ENCODE results near the gene KCTD10. TPM values are rescaled to one million over a fixed set of nuclear protein-coding genes. Genes with fewer than 3 reads are reported as not detected.

KCTD10 gene
- total RNA-seq, 1 donor from 2014 or later: 67.7 TPM

GRCh38 chr12:109494348-109494881, 17.3 kb upstream of the KCTD10 start:
- DNase-seq (ENCODE audit: low spot score): no peak

- no peak for DNase-seq (ENCODE audit: low spot score)
Measured at GRCh38 chr12:109493938-109494337, 16.8 kb upstream of the KCTD10 start.

GRCh38 chr12:109493090-109493489, 16.0 kb upstream of the KCTD10 start:
- DNase-seq (ENCODE audit: low spot score): no peak

GRCh38 chr12:109492371-109492770, 15.3 kb upstream of the KCTD10 start:
- no peak for DNase-seq (ENCODE audit: low spot score)

GRCh38 chr12:109491671-109492070, 14.6 kb upstream of the KCTD10 start:
- no peak for DNase-seq (ENCODE audit: low spot score)

- no peak for DNase-seq (ENCODE audit: low spot score)
Measured at GRCh38 chr12:109489955-109490565, 13.0 kb upstream of the KCTD10 start.

GRCh38 chr12:109489016-109489954, 12.2 kb upstream of the KCTD10 start:
- no peak for DNase-seq (ENCODE audit: low spot score)

GRCh38 chr12:109488051-109488665, 11.1 kb upstream of the KCTD10 start:
- DNase-seq (ENCODE audit: low spot score): no peak

GRCh38 chr12:109487181-109488050, 10.3 kb upstream of the KCTD10 start:
- no peak for DNase-seq (ENCODE audit: low spot score)

GRCh38 chr12:109485201-109485600, 8.1 kb upstream of the KCTD10 start:
- DNase-seq (ENCODE audit: low spot score): no peak

- DNase-seq (ENCODE audit: low spot score): no peak
Measured at GRCh38 chr12:109483346-109483745, 6.2 kb upstream of the KCTD10 start.

- DNase-seq (ENCODE audit: low spot score): no peak
Measured at GRCh38 chr12:109482894-109483293, 5.8 kb upstream of the KCTD10 start.

- DNase-seq (ENCODE audit: low spot score): no peak
Measured at GRCh38 chr12:109482491-109482890, 5.4 kb upstream of the KCTD10 start.

GRCh38 chr12:109481863-109482262, 4.8 kb upstream of the KCTD10 start:
- DNase-seq (ENCODE audit: low spot score): no peak

- DNase-seq (ENCODE audit: low spot score): no peak
Measured at GRCh38 chr12:109480356-109480755, 3.3 kb upstream of the KCTD10 start.

GRCh38 chr12:109479761-109480160, 2.7 kb upstream of the KCTD10 start:
- DNase-seq (ENCODE audit: low spot score): no peak

GRCh38 chr12:109477963-109478315, 839 bp upstream of the KCTD10 start:
- DNase-seq (ENCODE audit: low spot score): no peak

- DNase-seq (ENCODE audit: low spot score): no peak
Measured at GRCh38 chr12:109476807-109477184, 304 bp downstream of the KCTD10 start.

GRCh38 chr12:109475993-109476806, 900 bp downstream of the KCTD10 start:
- no peak for DNase-seq (ENCODE audit: low spot score)

- no peak for DNase-seq (ENCODE audit: low spot score)
Measured at GRCh38 chr12:109475121-109475520, 2.0 kb downstream of the KCTD10 start.
